Ishikawa (cell line): ENCODE results near the gene GRID2.

Experiments
- CEBPB ChIP-seq: IDR thresholded peaks from 2 replicates; pipeline ENCODE4 v1.6.1; 2012
- CREB1 ChIP-seq: IDR thresholded peaks from 2 replicates; pipeline ENCODE4 v1.6.1; 2012; ENCODE audit warnings: low read depth
- EGR1 ChIP-seq: IDR thresholded peaks from 2 replicates; pipeline ENCODE4 v1.6.1; 2012
- EP300 ChIP-seq: IDR thresholded peaks from 2 replicates; pipeline ENCODE4 v1.6.1; 2012; ENCODE audit warnings: borderline replicate concordance
- FOXM1 ChIP-seq: IDR thresholded peaks from 2 replicates; pipeline ENCODE4 v1.6.1; 2012; ENCODE audit warnings: low read depth, borderline replicate concordance
- MAX ChIP-seq: IDR thresholded peaks from 2 replicates; pipeline ENCODE4 v1.6.1; 2012
- NFIC ChIP-seq: IDR thresholded peaks from 2 replicates; pipeline ENCODE4 v1.6.1; 2012
- RAD21 ChIP-seq: IDR thresholded peaks from 2 replicates; pipeline ENCODE4 v1.6.1; 2012; ENCODE audit warnings: low read depth
- TAF1 ChIP-seq: IDR thresholded peaks from 2 replicates; pipeline ENCODE4 v1.6.1; 2012; ENCODE audit warnings: low read depth, mild to moderate bottlenecking
- TCF12 ChIP-seq: IDR thresholded peaks from 2 replicates; pipeline ENCODE4 v1.6.1; 2012; ENCODE audit warnings: low read depth
- TEAD4 ChIP-seq: IDR thresholded peaks from 2 replicates; pipeline ENCODE4 v1.6.1; 2012
- USF1 ChIP-seq: IDR thresholded peaks from 2 replicates; pipeline ENCODE4 v1.6.1; 2012
- YY1 ChIP-seq: IDR thresholded peaks from 2 replicates; pipeline ENCODE4 v1.6.1; 2012; ENCODE audit warnings: low read depth
- ZBTB7A ChIP-seq: IDR thresholded peaks from 2 replicates; pipeline ENCODE4 v1.6.1; 2012; ENCODE audit warnings: low read depth
- TF ChIP-seq, protein P1 (sequence below): IDR thresholded peaks from 2 replicates; pipeline ENCODE4 v1.6.1; 2012; ENCODE audit warnings: low read depth, mild to moderate bottlenecking

Gene GRID2

DNA sequence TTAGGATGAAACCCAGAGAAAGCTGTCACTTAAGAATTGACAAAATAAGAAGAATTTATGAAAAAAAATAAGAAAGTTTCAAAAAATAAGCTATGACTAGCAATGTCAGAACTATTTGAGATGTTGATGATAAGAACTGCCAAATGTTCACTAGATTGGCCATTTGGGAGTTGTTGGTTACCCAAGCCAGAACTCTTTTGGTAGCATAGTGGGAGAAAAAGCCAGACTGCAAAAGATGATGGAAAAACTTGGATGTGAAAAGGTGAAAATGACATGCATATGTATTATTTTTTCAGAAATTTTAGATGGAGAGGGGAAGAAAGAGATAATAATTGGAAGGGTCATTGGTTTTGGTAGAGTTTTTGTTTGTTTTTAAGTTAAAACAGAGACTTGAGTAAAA, 1127.6 kb downstream of the GRID2 start:
- TF ChIP-seq TEAD4 (no peak), EP300 (no peak), RAD21 (no peak), FOXM1 (no peak), CEBPB (no peak), YY1 (no peak), CREB1 (no peak), TAF1 (no peak), USF1 (no peak), NFIC (no peak), MAX (no peak), TCF12 (no peak)
- TF ChIP-seq, protein P1, sequence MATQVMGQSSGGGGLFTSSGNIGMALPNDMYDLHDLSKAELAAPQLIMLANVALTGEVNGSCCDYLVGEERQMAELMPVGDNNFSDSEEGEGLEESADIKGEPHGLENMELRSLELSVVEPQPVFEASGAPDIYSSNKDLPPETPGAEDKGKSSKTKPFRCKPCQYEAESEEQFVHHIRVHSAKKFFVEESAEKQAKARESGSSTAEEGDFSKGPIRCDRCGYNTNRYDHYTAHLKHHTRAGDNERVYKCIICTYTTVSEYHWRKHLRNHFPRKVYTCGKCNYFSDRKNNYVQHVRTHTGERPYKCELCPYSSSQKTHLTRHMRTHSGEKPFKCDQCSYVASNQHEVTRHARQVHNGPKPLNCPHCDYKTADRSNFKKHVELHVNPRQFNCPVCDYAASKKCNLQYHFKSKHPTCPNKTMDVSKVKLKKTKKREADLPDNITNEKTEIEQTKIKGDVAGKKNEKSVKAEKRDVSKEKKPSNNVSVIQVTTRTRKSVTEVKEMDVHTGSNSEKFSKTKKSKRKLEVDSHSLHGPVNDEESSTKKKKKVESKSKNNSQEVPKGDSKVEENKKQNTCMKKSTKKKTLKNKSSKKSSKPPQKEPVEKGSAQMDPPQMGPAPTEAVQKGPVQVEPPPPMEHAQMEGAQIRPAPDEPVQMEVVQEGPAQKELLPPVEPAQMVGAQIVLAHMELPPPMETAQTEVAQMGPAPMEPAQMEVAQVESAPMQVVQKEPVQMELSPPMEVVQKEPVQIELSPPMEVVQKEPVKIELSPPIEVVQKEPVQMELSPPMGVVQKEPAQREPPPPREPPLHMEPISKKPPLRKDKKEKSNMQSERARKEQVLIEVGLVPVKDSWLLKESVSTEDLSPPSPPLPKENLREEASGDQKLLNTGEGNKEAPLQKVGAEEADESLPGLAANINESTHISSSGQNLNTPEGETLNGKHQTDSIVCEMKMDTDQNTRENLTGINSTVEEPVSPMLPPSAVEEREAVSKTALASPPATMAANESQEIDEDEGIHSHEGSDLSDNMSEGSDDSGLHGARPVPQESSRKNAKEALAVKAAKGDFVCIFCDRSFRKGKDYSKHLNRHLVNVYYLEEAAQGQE, result no peak

GRCh38 chr4:93433840-93434239, 1130.1 kb downstream of the GRID2 start:
- TF ChIP-seq RAD21 (no peak), TAF1 (no peak), EP300 (no peak), USF1 (no peak), EGR1 (no peak), ZBTB7A (no peak), TEAD4 (no peak), YY1 (no peak), FOXM1 (no peak), TCF12 (no peak), CREB1 (no peak), CEBPB (no peak), MAX (no peak), NFIC (no peak)
- TF ChIP-seq, protein P1, result no peak

DNA sequence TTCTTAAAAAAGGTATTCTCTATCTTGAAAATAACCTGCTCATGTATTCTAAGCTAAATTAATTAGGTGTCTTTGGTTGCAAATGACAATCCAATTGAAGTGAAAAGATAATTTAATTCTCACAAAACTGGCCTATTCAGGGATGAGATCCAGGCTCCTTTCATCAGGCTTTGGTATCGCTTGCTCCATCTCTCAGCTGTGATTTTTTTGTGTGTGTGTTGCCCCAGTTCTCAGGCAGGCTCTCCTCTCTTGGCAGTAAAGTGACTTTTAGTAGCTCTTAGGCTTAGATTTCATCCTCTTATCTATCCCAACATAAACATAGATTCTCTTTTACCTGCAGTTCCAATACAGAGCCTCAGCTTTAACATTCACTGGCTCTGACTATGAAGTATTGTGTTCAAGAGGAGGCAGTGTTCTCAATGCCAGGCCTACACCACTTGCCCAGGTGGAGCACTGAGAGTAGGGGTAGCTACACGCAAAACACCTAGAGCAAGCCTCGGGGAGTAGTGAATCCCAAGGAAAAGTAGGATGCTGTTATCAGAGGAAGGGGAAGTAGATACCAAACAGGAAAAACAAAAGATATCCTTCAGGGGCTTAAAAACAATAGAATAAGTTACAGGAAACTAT, 1132.3 kb downstream of the GRID2 start:
- TF ChIP-seq EGR1 (no peak), TEAD4 (no peak), EP300 (no peak), CEBPB (no peak), USF1 (no peak), FOXM1 (no peak), CREB1 (no peak), TCF12 (no peak), MAX (no peak), RAD21 (no peak), ZBTB7A (no peak)

- TF ChIP-seq, protein P1, result no peak
- no peak for TF ChIP-seq CREB1
- TF ChIP-seq EGR1, result no peak
- TF ChIP-seq TAF1, result no peak
Measured at GRCh38 chr4:93437991-93438390, 1134.2 kb downstream of the GRID2 start.
